Peyer's patch (tissue), 4 donors: ENCODE results near the gene CD44.

ENCODE experiments used
- POLR2A ChIP-seq, 2 donors: fragments of 450-650 bp; IDR thresholded peaks; one replicate each; pipeline ENCODE4 v1.5.1; 2017; ENCODE audit warnings: antibody characterized with exemption in 2 of 2, mild to moderate bottlenecking in 2 of 2, moderate library complexity in 2 of 2
- TF ChIP-seq, protein P1 (sequence below), 6 experiments: fragments of 450-650 bp in 4 of 6; fragments of 200-600 bp in 2 of 6; sonication (generic) in 1 of 6; IDR thresholded peaks; one replicate each; pipeline ENCODE4 v1.5.1; 2017 to 2019; ENCODE audit warnings: antibody characterized with exemption in 6 of 6, mild to moderate bottlenecking in 3 of 6, moderate library complexity in 1 of 6

DNA sequence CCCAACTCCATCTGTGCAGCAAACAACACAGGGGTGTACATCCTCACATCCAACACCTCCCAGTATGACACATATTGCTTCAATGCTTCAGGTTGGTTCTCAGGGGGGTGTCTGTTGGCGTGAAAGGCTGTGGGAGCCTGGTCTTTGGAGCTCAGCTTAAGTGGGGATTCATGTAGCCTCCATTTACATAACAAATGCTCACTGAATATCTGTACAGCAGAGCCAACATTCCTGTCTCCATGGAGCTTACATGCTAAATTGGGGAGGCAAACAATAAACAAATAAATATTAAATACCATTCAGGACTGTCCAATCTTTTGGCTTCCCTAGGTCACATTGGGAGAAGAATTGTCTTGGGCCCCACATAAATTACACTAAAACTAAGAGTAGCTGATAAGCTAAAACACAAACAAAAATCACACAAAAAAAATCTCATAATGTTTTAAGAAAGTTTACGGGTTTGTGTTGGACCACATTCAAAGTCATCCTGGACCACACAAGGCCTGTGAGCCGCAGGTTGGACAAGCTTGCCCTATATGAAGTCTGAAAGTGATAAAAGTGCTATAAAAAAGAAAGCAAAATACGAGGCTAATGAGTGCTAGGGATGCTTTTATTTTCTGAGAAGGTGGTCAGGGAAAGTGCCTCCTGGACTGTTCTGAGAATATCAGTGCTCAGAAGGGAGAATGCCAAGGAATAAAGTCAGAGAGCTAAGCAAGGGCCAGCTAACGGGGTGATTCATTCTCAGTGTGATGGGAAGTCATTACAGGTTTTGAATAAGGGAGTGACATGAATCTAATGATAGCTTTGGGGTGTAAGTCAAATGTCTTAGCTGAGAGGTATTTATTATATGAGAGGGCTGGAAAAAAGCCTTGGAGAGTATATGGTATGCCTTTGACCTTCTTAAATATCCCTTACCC is 41.6 kb downstream of the CD44 start:
- TF ChIP-seq, protein P1, sequence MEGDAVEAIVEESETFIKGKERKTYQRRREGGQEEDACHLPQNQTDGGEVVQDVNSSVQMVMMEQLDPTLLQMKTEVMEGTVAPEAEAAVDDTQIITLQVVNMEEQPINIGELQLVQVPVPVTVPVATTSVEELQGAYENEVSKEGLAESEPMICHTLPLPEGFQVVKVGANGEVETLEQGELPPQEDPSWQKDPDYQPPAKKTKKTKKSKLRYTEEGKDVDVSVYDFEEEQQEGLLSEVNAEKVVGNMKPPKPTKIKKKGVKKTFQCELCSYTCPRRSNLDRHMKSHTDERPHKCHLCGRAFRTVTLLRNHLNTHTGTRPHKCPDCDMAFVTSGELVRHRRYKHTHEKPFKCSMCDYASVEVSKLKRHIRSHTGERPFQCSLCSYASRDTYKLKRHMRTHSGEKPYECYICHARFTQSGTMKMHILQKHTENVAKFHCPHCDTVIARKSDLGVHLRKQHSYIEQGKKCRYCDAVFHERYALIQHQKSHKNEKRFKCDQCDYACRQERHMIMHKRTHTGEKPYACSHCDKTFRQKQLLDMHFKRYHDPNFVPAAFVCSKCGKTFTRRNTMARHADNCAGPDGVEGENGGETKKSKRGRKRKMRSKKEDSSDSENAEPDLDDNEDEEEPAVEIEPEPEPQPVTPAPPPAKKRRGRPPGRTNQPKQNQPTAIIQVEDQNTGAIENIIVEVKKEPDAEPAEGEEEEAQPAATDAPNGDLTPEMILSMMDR (IDR thresholded peaks at IDR 0.05), result no peak
- no peak for TF ChIP-seq POLR2A (IDR thresholded peaks at IDR 0.05)
